ENCODE measurements around the gene IRAK2.

IRAK2 gene

DNA sequence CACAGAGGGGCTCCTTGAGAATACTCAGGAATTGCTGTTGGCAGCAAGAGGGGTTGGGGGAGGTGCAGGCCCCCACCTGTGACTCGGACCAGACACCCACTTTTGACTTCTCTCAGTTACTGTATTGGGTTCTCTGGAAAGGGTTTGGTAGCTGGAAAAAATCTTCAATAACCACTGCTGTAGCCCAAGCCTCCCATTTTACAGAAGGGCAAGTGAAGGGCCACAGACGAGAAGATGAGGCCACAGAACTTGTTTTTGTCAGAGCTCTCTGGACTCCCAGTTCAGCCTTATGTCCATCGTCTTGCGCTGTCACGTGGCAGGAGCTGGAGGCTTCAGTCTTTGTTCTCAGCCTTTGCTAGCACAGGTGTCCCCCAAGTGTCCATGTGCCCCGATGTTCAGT lies 70.8 kb downstream of the IRAK2 start:
- H3K4me3 ChIP-seq (ENCODE audit: low read depth, low read length): no peak overlapping the region
- TF ChIP-seq, protein P1, sequence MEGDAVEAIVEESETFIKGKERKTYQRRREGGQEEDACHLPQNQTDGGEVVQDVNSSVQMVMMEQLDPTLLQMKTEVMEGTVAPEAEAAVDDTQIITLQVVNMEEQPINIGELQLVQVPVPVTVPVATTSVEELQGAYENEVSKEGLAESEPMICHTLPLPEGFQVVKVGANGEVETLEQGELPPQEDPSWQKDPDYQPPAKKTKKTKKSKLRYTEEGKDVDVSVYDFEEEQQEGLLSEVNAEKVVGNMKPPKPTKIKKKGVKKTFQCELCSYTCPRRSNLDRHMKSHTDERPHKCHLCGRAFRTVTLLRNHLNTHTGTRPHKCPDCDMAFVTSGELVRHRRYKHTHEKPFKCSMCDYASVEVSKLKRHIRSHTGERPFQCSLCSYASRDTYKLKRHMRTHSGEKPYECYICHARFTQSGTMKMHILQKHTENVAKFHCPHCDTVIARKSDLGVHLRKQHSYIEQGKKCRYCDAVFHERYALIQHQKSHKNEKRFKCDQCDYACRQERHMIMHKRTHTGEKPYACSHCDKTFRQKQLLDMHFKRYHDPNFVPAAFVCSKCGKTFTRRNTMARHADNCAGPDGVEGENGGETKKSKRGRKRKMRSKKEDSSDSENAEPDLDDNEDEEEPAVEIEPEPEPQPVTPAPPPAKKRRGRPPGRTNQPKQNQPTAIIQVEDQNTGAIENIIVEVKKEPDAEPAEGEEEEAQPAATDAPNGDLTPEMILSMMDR (IDR thresholded peaks at IDR 0.05; ENCODE audit: low read depth, low read length, missing control alignments): no peak
- no peak for DNase-seq (ENCODE audit: low read depth)

DNA sequence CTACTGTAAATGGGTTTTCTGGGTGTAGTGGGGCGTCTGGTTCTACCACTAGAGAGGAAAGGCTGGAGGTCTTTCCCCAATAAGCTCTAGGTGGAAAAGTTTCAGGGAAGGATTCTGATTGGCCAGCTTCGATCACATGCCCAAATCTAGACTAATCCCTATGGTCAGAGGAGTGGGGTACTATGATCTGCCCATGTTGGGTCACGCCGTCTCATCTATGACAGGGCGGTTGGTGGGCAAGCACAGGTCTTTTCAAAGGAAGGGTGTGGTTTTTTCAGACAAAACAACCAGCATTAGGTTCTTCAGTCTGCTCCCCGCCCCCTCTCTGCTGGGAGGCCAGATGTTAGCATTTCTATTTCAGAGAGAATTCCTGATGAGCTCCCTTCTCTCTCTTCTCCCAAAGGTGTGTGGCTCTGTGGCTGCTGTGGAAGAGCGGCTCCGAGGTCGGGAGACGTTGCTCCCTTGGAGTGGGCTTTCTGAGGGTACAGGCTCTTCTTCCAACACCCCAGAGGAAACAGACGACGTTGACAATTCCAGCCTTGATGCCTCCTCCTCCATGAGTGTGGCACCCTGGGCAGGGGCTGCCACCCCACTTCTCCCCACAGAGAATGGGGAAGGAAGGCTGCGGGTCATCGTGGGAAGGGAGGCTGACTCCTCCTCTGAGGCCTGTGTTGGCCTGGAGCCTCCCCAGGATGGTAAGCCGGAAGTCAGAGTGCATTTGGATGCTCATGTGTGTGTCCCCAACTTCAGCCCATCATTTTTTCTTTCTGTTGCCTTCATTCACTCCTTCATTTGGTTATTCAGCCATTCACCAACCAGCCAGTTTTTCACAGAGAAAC lies 73.8 kb downstream of the IRAK2 start:
- TF ChIP-seq, protein P1 (IDR thresholded peaks at IDR 0.05; ENCODE audit: low read depth, low read length, missing control alignments): no peak
- no peak overlapping the region for H3K4me3 ChIP-seq (ENCODE audit: low read depth, low read length)
- no peak for DNase-seq (ENCODE audit: low read depth)

DNA sequence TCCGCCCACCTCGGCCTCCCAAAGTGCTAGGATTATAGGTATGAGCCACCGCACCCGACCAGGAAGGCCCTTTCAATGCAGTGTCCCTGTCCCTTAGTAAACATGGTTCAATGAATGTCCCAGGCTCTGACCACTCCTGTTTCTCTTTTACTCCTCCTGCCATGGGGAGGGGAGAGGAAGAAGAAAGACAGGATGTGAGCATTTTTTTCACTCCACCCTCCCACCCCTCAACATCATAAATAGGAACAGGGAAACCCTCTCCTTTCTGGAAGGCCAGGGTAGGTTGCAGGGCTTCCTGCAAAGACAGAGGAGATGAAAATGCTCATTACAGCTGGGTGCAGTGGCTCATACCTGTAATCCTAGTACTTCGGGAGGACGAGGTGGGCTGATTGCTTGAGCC lies 76.1 kb downstream of the IRAK2 start:
- no peak for DNase-seq (ENCODE audit: low read depth)

DNA sequence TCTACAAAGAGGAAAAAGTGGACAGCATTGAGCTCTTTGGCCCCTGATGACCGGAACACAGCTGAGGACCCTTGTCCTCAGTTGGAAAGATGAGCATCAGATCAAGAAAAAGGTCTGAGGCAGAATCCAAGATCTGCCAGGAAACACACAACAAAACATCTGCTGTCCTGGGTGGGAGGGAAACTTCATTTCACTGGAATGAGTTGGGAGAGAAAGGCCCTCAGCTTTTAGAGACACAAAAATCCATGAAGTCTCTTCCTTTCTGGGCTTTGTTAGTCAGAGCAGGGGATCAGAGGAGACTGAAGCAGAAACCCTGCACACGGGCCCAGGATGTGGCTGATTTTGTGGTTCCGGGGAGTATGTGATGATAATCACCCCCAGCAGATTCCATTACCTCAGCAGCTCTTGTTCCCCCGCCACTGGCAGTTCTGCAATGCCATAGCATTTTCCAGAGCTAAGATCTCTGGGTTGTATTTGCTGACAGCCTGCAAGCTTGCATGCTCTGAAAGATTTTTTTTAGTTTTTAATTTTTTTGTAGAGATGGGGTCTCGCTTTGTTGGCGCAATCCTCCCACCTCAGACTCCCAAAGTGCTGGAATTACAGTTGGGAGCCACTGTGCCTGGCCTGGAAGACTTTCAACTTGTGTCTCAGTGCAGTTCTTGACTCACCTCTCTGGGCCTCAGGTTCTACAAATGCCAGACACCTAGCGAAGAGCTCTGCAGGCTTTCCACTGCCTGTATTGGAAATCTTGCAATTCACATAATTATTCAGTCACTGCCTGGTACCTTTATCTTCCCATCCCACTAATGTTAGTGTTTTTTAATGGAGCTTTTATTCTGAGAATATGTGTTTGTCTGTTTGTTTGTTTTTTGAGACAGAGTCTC lies 77.7 kb downstream of the IRAK2 start:
- TF ChIP-seq, protein P1 (IDR thresholded peaks at IDR 0.05; ENCODE audit: low read depth, low read length, missing control alignments): no peak
- no peak overlapping the region for H3K4me3 ChIP-seq (ENCODE audit: low read depth, low read length)
- DNase-seq (ENCODE audit: low read depth): no peak

More for the DNA sequence above, 76.1 kb downstream of the IRAK2 start:
- no peak overlapping the region for H3K4me3 ChIP-seq (ENCODE audit: low read depth, low read length)
- TF ChIP-seq, protein P1 (IDR thresholded peaks at IDR 0.05; ENCODE audit: low read depth, low read length, missing control alignments): no peak

DNA sequence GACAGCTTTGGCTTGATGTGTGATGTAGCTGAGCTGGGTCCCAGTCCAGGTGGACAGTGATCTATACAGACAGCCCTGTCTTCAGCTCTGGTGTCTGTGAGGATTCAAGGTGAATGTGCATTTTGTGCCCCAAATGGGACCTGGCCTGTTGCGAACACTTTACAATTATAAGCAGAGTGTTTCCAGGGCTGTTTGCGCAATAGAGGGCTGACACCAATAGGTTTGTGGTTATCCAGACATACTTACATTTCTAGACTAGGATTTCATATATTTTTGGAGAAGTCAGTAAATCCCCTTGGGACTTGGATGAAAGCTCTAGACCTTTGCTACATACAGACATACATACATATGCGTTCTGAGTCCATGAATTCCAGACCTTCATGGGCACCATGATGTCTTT lies 79.3 kb downstream of the IRAK2 start:
- no peak for DNase-seq (ENCODE audit: low read depth)
- TF ChIP-seq, protein P1 (IDR thresholded peaks at IDR 0.05; ENCODE audit: low read depth, low read length, missing control alignments): no peak
- no peak overlapping the region for H3K4me3 ChIP-seq (ENCODE audit: low read depth, low read length)

DNA sequence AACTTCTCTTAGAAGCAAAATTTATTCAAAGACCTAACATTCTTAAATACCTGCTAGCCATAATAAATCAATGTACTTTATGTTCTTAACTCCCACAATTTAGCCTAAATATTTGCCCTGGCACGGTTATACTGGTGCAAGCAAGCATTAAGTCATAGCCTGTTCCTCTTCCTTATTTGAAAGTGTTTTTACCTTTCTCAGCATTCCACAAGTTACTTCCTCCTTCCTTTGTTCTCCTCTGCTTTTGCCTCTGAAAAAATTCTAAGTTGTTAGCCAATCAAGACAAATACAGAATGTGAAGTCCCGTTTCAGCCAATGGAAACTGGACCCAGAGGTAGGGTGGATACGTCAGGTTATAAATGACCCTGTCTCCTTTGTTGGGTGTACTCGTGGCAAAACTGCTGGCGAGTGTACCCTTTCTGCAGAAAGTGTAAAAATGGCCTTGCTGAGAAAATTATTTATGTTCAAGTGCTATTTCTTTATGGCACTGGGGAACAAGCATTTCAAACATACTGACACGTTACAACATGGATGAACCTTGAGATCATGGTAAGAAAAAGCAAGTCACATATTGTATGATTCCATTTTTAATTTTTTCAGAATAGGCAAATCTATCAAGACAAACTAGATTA lies 80.5 kb downstream of the IRAK2 start:
- H3K4me3 ChIP-seq (ENCODE audit: low read depth, low read length): no peak overlapping the region
- TF ChIP-seq, protein P1 (IDR thresholded peaks at IDR 0.05; ENCODE audit: low read depth, low read length, missing control alignments): no peak
- no peak for DNase-seq (ENCODE audit: low read depth)

Data from GM12864 (cell line).